ENCODE results near the gene NYAP1.

NYAP1 gene

GRCh38 chr7:100544386-100544785, 60.7 kb downstream of the NYAP1 start:
- no peak for DNase-seq (ENCODE audit: low read depth, low spot score)

Data from brain pericyte (primary cell).